A673 (cell line): ENCODE measurements around the gene TOB2.

ENCODE experiments used
- CTCF ChIP-seq: fragments of 300-800, 200-600 bp; sonication (generic); conservative IDR thresholded peaks from 2 replicates; pipeline ENCODE4 v1.5.1; 2017; ENCODE audit warnings: low read depth, mild to moderate bottlenecking, antibody characterized with exemption, low read length, moderate library complexity, mixed read lengths
- EZH2 ChIP-seq: fragments of 200-600 bp; sonication (generic); IDR thresholded peaks from 2 replicates; pipeline ENCODE4 v1.6.1; 2017; ENCODE audit warnings: borderline replicate concordance, low read depth, mild to moderate bottlenecking, mixed read lengths, antibody characterized with exemption, low read length; ENCODE audit not compliant: poor library complexity, severe bottlenecking

- TF ChIP-seq CTCF (no peak), EZH2 (no peak)
Measured at GRCh38 chr22:41485033-41485432, 38.4 kb upstream of the TOB2 start.
